IMR-90 (cell line): Measurements from ENCODE around the gene METTL25. TPM values are rescaled to one million over a fixed set of nuclear protein-coding genes. Genes with fewer than 3 reads are reported as not detected.

ENCODE experiments used
- ATAC-seq: fragments of 200-7000 bp; cut with Tn5 transposase; 2 replicates; pipeline ENCODE4 v1.9.1; 2020; ENCODE audit warnings: low read depth, mild to moderate bottlenecking, moderate library complexity
- BruUV-seq: library from RNA; stranded (reverse); fragments of 400-500 nt; replicated peaks from 2 replicates; lab custom pipeline; 2021; lab: Mats Ljungman, UMichigan
- CTCF ChIA-PET: fragments of 300-600 bp; formaldehyde crosslinking; extraction: SDS; loops from one replicate; lab custom pipeline; 2021; ENCODE audit warnings: antibody characterized with exemption; lab: Yijun Ruan, JAX
- POLR2A ChIA-PET: fragments of 300-600 bp; sonication (Branson Sonifier 250); formaldehyde crosslinking; loops from one replicate; lab custom pipeline; 2022; ENCODE audit warnings: antibody characterized with exemption; ENCODE audit not compliant: unreplicated experiment; lab: Charles Lee
- DNase-seq: peaks from one replicate; pipeline ENCODE4 v3.0.0; 2013
- H2AFZ ChIP-seq: replicated peaks from 2 replicates; pipeline ENCODE3; 2013; ENCODE audit warnings: low read length, mild to moderate bottlenecking; ENCODE audit not compliant: poor library complexity
- H2AK5ac ChIP-seq: 2 replicates; pipeline ENCODE4 v1.6.1; 2013; ENCODE audit warnings: low read depth, low read length, inconsistent platforms
- H2AK9ac ChIP-seq: replicated peaks from 2 replicates; pipeline ENCODE3; 2013; ENCODE audit warnings: mild to moderate bottlenecking, low read depth, low read length, moderate library complexity; ENCODE audit not compliant: poor library complexity
- H2BK120ac ChIP-seq: 2 replicates; pipeline ENCODE4 v1.6.1; 2013; ENCODE audit warnings: low read depth, low read length, inconsistent platforms
- H2BK15ac ChIP-seq: 3 replicates; pipeline ENCODE4 v1.6.1; 2013; ENCODE audit warnings: low read depth, low read length, inconsistent platforms
- H2BK20ac ChIP-seq: 2 replicates; pipeline ENCODE4 v1.6.1; 2013; ENCODE audit warnings: low read depth, mild to moderate bottlenecking, inconsistent platforms, low read length, moderate library complexity
- H2BK5ac ChIP-seq: 2 replicates; pipeline ENCODE4 v1.6.1; 2013; ENCODE audit warnings: mild to moderate bottlenecking, low read depth, low read length, inconsistent platforms; ENCODE audit not compliant: poor library complexity, severe bottlenecking
- H3K14ac ChIP-seq: replicated peaks from 2 replicates; pipeline ENCODE4 v1.6.1; 2013; ENCODE audit warnings: low read depth, low read length, inconsistent platforms
- H3K18ac ChIP-seq: 2 replicates; pipeline ENCODE4 v1.6.1; 2013; ENCODE audit warnings: low read depth, low read length, control low read depth
- H3K23ac ChIP-seq: 2 replicates; pipeline ENCODE4 v1.6.1; 2013; ENCODE audit warnings: low read depth, low read length, inconsistent platforms
- H3K27ac ChIP-seq: 2 replicates; pipeline ENCODE4 v1.5.1; 2013; ENCODE audit warnings: mild to moderate bottlenecking, control low read depth, low read length; ENCODE audit not compliant: insufficient read depth
- H3K27me3 ChIP-seq: 2 replicates; pipeline ENCODE4 v1.6.1; 2013; ENCODE audit warnings: low read length; ENCODE audit not compliant: control insufficient read depth, insufficient read depth
- H3K36me3 ChIP-seq: 2 replicates; pipeline ENCODE4 v1.6.1; 2013; ENCODE audit warnings: low read length, mixed read lengths; ENCODE audit not compliant: control insufficient read depth, insufficient read depth
- H3K4ac ChIP-seq: 2 replicates; pipeline ENCODE4 v1.6.1; 2013; ENCODE audit warnings: low read depth, low read length, inconsistent platforms
- H3K4me1 ChIP-seq: 2 replicates; pipeline ENCODE4 v1.6.1; 2013; ENCODE audit warnings: low read length, mixed read lengths; ENCODE audit not compliant: control insufficient read depth, insufficient read depth
- H3K4me2 ChIP-seq: 2 replicates; pipeline ENCODE4 v1.6.1; 2013; ENCODE audit warnings: low read depth, mild to moderate bottlenecking, control low read depth, low read length, moderate library complexity
- H3K4me3 ChIP-seq: 2 replicates; pipeline ENCODE4 v1.5.1; 2013; ENCODE audit warnings: low read depth, mild to moderate bottlenecking, control low read depth, low read length, moderate library complexity; ENCODE audit not compliant: insufficient read depth
- H3K56ac ChIP-seq: 2 replicates; pipeline ENCODE4 v1.6.1; 2013; ENCODE audit warnings: low read length, inconsistent platforms; ENCODE audit not compliant: insufficient read depth; ENCODE audit errors: extremely low read depth
- H3K79me1 ChIP-seq, 2 experiments: 2 replicates each; pipeline ENCODE4 v1.6.1; 2013; ENCODE audit warnings: low read length in 2 of 2, inconsistent platforms in 1 of 2, low read depth in 1 of 2
- H3K9ac ChIP-seq: 2 replicates; pipeline ENCODE4 v1.6.1; 2013; ENCODE audit warnings: low read depth, low read length, control low read depth
- H3K9me1 ChIP-seq: 2 replicates; pipeline ENCODE4 v1.6.1; 2013; ENCODE audit warnings: low read length, inconsistent platforms; ENCODE audit not compliant: insufficient read depth
- H3K9me3 ChIP-seq: 2 replicates; pipeline ENCODE4 v1.6.1; 2013; ENCODE audit warnings: low read length; ENCODE audit not compliant: control insufficient read depth, insufficient read depth
- H4K20me1 ChIP-seq: 2 replicates; pipeline ENCODE4 v1.6.1; 2013; ENCODE audit warnings: low read length, inconsistent platforms; ENCODE audit not compliant: insufficient read depth
- H4K5ac ChIP-seq: 2 replicates; pipeline ENCODE4 v1.6.1; 2013; ENCODE audit warnings: mild to moderate bottlenecking, low read depth, low read length, control low read depth
- H4K8ac ChIP-seq, 2 experiments: 2 replicates each; pipeline ENCODE4 v1.6.1; 2013; ENCODE audit warnings: low read depth in 2 of 2, low read length in 2 of 2, control low read depth in 1 of 2, inconsistent platforms in 1 of 2
- H4K91ac ChIP-seq: 2 replicates; pipeline ENCODE4 v1.6.1; 2013; ENCODE audit warnings: low read depth, low read length, inconsistent platforms; ENCODE audit not compliant: insufficient read depth
- BHLHE40 ChIP-seq: fragments of 150-350 bp; IDR thresholded peaks from 2 replicates; pipeline ENCODE4 v1.6.1; 2016; ENCODE audit warnings: mild to moderate bottlenecking, low read depth, low read length
- CEBPB ChIP-seq: IDR thresholded peaks from 2 replicates; pipeline ENCODE4 v1.6.1; 2012; ENCODE audit warnings: low read depth, low read length, improper control_type of control experiment
- CHD1 ChIP-seq: IDR thresholded peaks from 2 replicates; pipeline ENCODE4 v1.6.1; 2012; ENCODE audit warnings: low read depth, low read length, improper control_type of control experiment
- CTCF ChIP-seq: conservative IDR thresholded peaks from 2 replicates; pipeline ENCODE4 v1.5.1; 2012; ENCODE audit warnings: mild to moderate bottlenecking, low read depth, low read length, improper control_type of control experiment
- ELK1 ChIP-seq: fragments of 150-350 bp; IDR thresholded peaks from 2 replicates; pipeline ENCODE4 v1.6.1; 2016; ENCODE audit warnings: low read depth, mild to moderate bottlenecking, low read length, moderate library complexity, borderline replicate concordance
- FOS ChIP-seq: fragments of 150-350 bp; IDR thresholded peaks from 2 replicates; pipeline ENCODE4 v1.6.1; 2016; ENCODE audit warnings: low read depth, low read length
- MAFK ChIP-seq: IDR thresholded peaks from 2 replicates; pipeline ENCODE4 v1.6.1; 2012; ENCODE audit warnings: low read depth, low read length, improper control_type of control experiment
- MAZ ChIP-seq: IDR thresholded peaks from 2 replicates; pipeline ENCODE4 v1.6.1; 2012; ENCODE audit warnings: low read depth, mild to moderate bottlenecking, low read length, improper control_type of control experiment, moderate library complexity, borderline replicate concordance
- MXI1 ChIP-seq: IDR thresholded peaks from 2 replicates; pipeline ENCODE4 v1.6.1; 2012; ENCODE audit warnings: low read depth, mild to moderate bottlenecking, low read length, moderate library complexity, borderline replicate concordance
- NFE2L2 ChIP-seq: fragments of 150-350 bp; IDR thresholded peaks from 2 replicates; pipeline ENCODE4 v1.6.1; 2016; ENCODE audit warnings: low read depth, mild to moderate bottlenecking, low read length
- POLR2A ChIP-seq: IDR thresholded peaks from 2 replicates; pipeline ENCODE4 v1.6.1; 2012; ENCODE audit warnings: mild to moderate bottlenecking, low read depth, low read length
- RAD21 ChIP-seq: IDR thresholded peaks from 2 replicates; pipeline ENCODE4 v1.6.1; 2012; ENCODE audit warnings: low read length, improper control_type of control experiment
- RCOR1 ChIP-seq: IDR thresholded peaks from 2 replicates; pipeline ENCODE4 v1.6.1; 2012; ENCODE audit warnings: mild to moderate bottlenecking, low read length, improper control_type of control experiment; ENCODE audit not compliant: insufficient replicate concordance
- RFX5 ChIP-seq: IDR thresholded peaks from 2 replicates; pipeline ENCODE4 v1.8.0; 2012; ENCODE audit warnings: low read depth, mild to moderate bottlenecking, low read length, moderate library complexity
- SMC3 ChIP-seq: fragments of 150-350 bp; IDR thresholded peaks from 2 replicates; pipeline ENCODE4 v1.6.1; 2016; ENCODE audit warnings: low read depth, mild to moderate bottlenecking, antibody characterized with exemption, low read length, moderate library complexity
- USF2 ChIP-seq: fragments of 150-350 bp; IDR thresholded peaks from 2 replicates; pipeline ENCODE4 v1.6.1; 2017; ENCODE audit warnings: mild to moderate bottlenecking, antibody characterized with exemption, low read length, low read depth
- WGBS, 2 experiments: methylation state at CpG; one replicate each; pipeline versions ENCODE4 v1.1.5 to v1.1.7; 2013; ENCODE audit warnings: missing lambda C conversion rate in 2 of 2; ENCODE audit not compliant: insufficient read length in 1 of 2; ENCODE audit errors: extremely low coverage in 2 of 2; 5-methylcytosine and 5-hydroxymethylcytosine counted together
- dilution Hi-C: fragments of 300-500 bp; cut with HindIII; formaldehyde crosslinking; loops from one replicate; pipeline ENCODE4 v1.14.3; 2018; ENCODE audit warnings: low sequenced_read_pairs; ENCODE audit not compliant: unreplicated experiment
- in situ Hi-C: fragments of 300-500 bp; cut with MboI; formaldehyde crosslinking; loops from 3 replicates; pipeline ENCODE4 v1.14.3; 2019; ENCODE audit warnings: low sequenced_read_pairs, inconsistent platforms, mixed read lengths
- intact Hi-C: fragments of 100-400 bp; cut with micrococcal nuclease; formaldehyde crosslinking; loops from 2 replicates; pipeline ENCODE4 v1.10.0; 2022
- polyA plus RNA-seq, 3 experiments: library from polyadenylated mRNA; depleted of rRNA; stranded (reverse); fragments of >200 nt; gene quantifications; 2 replicates each; pipeline ENCODE4 v1.2.3, GENCODE V29; 2012; ENCODE audit warnings: low replicate concordance in 1 of 3
- total RNA-seq: library from RNA; depleted of rRNA; stranded (reverse); fragments of >200 nt; gene quantifications from 2 replicates; pipeline ENCODE4 v1.2.3, GENCODE V29; 2012

The METTL25 gene
- total and polyA plus RNA-seq, 2 of the 4 experiments (the other 2 are of a cell fraction): 2.6 to 3.0 TPM

GRCh38 chr12:82515652-82516051 is 157.3 kb downstream of the METTL25 start:
- no peak overlapping the region for H3K56ac ChIP-seq
- no peak overlapping the region for H2BK20ac ChIP-seq
- H4K5ac ChIP-seq: no peak overlapping the region
- H3K4me3 ChIP-seq: no peak overlapping the region
- intact Hi-C loops: no loop called here
- no peak overlapping the region for H3K27ac ChIP-seq
- H4K8ac ChIP-seq: no peak overlapping the region
- no peak overlapping the region for H3K18ac ChIP-seq
- no peak overlapping the region for H2AK9ac ChIP-seq
- no peak overlapping the region for H3K4me2 ChIP-seq
- H3K9me1 ChIP-seq: no peaks in the 10 kb centered on the region
- dilution Hi-C loops: no loop called here
- no peak for DNase-seq
- no peak overlapping the region for H2BK5ac ChIP-seq
- no peaks in the 10 kb centered on the region for H3K27me3 ChIP-seq
- H3K79me1 ChIP-seq: no peaks in the 10 kb centered on the region
- WGBS, 2 experiments: no CpG with 5 or more reads among the region's 2 CpGs
- H4K91ac ChIP-seq: no peak overlapping the region
- H3K36me3 ChIP-seq: no peaks in the 10 kb centered on the region
- TF ChIP-seq RCOR1: no peak
- no peak for TF ChIP-seq MAZ
- no peak for TF ChIP-seq MAFK
- TF ChIP-seq RFX5: no peak
- no peak for TF ChIP-seq SMC3
- TF ChIP-seq CEBPB: no peak
- no peak for TF ChIP-seq CTCF
- TF ChIP-seq BHLHE40: no peak
- no peak for TF ChIP-seq FOS
- TF ChIP-seq RAD21: no peak
- no peak for TF ChIP-seq CHD1
- no peak for TF ChIP-seq NFE2L2
- TF ChIP-seq USF2: no peak
- TF ChIP-seq ELK1: no peak
- TF ChIP-seq MXI1: no peak
- no peak for TF ChIP-seq POLR2A
- H2BK120ac ChIP-seq: no peak overlapping the region
- H3K9me3 ChIP-seq: no peaks in the 10 kb centered on the region
- H4K20me1 ChIP-seq: no peaks in the 10 kb centered on the region
- no peak overlapping the region for H3K9ac ChIP-seq
- no peak overlapping the region for H2BK15ac ChIP-seq
- in situ Hi-C loops: no loop called here
- H2AFZ ChIP-seq: no peak overlapping the region
- H3K14ac ChIP-seq: no peak overlapping the region
- BruUV-seq: no TSS peak
- ChIA-PET POLR2A (interaction anchor here (0.6 kb wide), 1 partner anchor 1800 kb away, joined by 3 read pairs; no protein-coding TSS in a partner anchor), CTCF (interaction anchor here (1.6 kb wide), 1 partner anchor 12 kb away, joined by 4 read pairs; no protein-coding TSS in a partner anchor)
- no peaks in the 10 kb centered on the region for H3K4me1 ChIP-seq
- H3K23ac ChIP-seq: no peak overlapping the region
- H2AK5ac ChIP-seq: no peak overlapping the region
- ATAC-seq: no peak
- H3K4ac ChIP-seq: no peak overlapping the region
